Hepatocyte (in vitro differentiated cells): ENCODE results near the gene SIX3. TPM values are rescaled to one million over a fixed set of nuclear protein-coding genes. Genes with fewer than 3 reads are reported as not detected.

ENCODE experiments used
- DNase-seq: peaks from one replicate; pipeline ENCODE4 v3.0.0-alpha.2; 2016; ENCODE audit warnings: low spot score
- H2AFZ ChIP-seq: fragments of 200-600 bp; sonication (generic); 2 replicates; pipeline ENCODE4 v1.6.0; 2016; ENCODE audit warnings: antibody characterized with exemption, mild to moderate bottlenecking
- H3K27ac ChIP-seq: fragments of 200-600 bp; sonication (generic); 2 replicates; pipeline ENCODE4 v1.5.1; 2016; ENCODE audit warnings: mild to moderate bottlenecking
- H3K27me3 ChIP-seq: fragments of 200-600 bp; sonication (generic); 2 replicates; pipeline ENCODE4 v1.6.1; 2016
- H3K36me3 ChIP-seq: fragments of 200-600 bp; sonication (generic); replicated peaks from 2 replicates; pipeline ENCODE4 v1.5.1; 2016; ENCODE audit warnings: low read depth; ENCODE audit not compliant: insufficient read depth
- H3K4me1 ChIP-seq: fragments of 200-600 bp; sonication (generic); 2 replicates; pipeline ENCODE4 v1.5.1; 2016; ENCODE audit warnings: mild to moderate bottlenecking, moderate library complexity; ENCODE audit not compliant: insufficient read depth
- H3K4me2 ChIP-seq: fragments of 200-600 bp; sonication (generic); 2 replicates; pipeline ENCODE4 v1.6.0; 2016
- H3K4me3 ChIP-seq: fragments of 200-600 bp; sonication (generic); 2 replicates; pipeline ENCODE4 v1.5.1; 2016; ENCODE audit warnings: mild to moderate bottlenecking
- H3K79me2 ChIP-seq: fragments of 200-600 bp; sonication (generic); 2 replicates; pipeline ENCODE4 v1.6.0; 2017; ENCODE audit warnings: mild to moderate bottlenecking
- H3K9me2 ChIP-seq: fragments of 200-600 bp; sonication (generic); replicated peaks from 2 replicates; pipeline ENCODE4 v1.6.0; 2017; ENCODE audit warnings: mild to moderate bottlenecking; ENCODE audit not compliant: insufficient read depth
- H3K9me3 ChIP-seq: fragments of 200-600 bp; sonication (generic); 2 replicates; pipeline ENCODE4 v1.5.1; 2016; ENCODE audit warnings: low read depth, mild to moderate bottlenecking
- H4K20me1 ChIP-seq: fragments of 200-600 bp; sonication (generic); 2 replicates; pipeline ENCODE4 v1.6.0; 2016; ENCODE audit warnings: mild to moderate bottlenecking; ENCODE audit not compliant: insufficient read depth, poor library complexity, severe bottlenecking
- EZH2 ChIP-seq: fragments of 200-600 bp; sonication (generic); IDR thresholded peaks from 2 replicates; pipeline ENCODE4 v1.6.1; 2016; ENCODE audit warnings: antibody characterized with exemption, mild to moderate bottlenecking, borderline replicate concordance
- EZH2phosphoT487 ChIP-seq: fragments of 200-600 bp; sonication (generic); IDR thresholded peaks from one replicate; pipeline ENCODE4 v1.6.1; 2018; ENCODE audit warnings: antibody characterized with exemption, mild to moderate bottlenecking, low read depth, moderate library complexity; ENCODE audit not compliant: unreplicated experiment, severe bottlenecking
- WGBS: methylation state at CpG from one replicate; pipeline ENCODE4 v1.1.6; 2016; ENCODE audit warnings: low lambda C conversion rate; ENCODE audit errors: missing lambda C conversion rate; 5-methylcytosine and 5-hydroxymethylcytosine counted together
- polyA plus RNA-seq: library from polyadenylated mRNA; unstranded; fragments of >200 nt; fragmentation: Nextera tagmentation; extraction: Ambion mirVana; gene quantifications from 2 replicates; pipeline ENCODE4 v1.2.1, GENCODE V29; 2016
- total RNA-seq: library from RNA; depleted of rRNA; stranded (reverse); fragments of >200 nt; gene quantifications from 2 replicates; pipeline ENCODE4 v1.2.3, GENCODE V29; 2014
- TF ChIP-seq, protein P1 (sequence below): fragments of 200-600 bp; sonication (generic); IDR thresholded peaks from 2 replicates; pipeline ENCODE4 v1.5.1; 2016; ENCODE audit warnings: antibody characterized with exemption, mild to moderate bottlenecking; ENCODE audit not compliant: poor library complexity

SIX3 gene
- total and polyA plus RNA-seq, 2 experiments from 2014 or later, result not detected

DNA sequence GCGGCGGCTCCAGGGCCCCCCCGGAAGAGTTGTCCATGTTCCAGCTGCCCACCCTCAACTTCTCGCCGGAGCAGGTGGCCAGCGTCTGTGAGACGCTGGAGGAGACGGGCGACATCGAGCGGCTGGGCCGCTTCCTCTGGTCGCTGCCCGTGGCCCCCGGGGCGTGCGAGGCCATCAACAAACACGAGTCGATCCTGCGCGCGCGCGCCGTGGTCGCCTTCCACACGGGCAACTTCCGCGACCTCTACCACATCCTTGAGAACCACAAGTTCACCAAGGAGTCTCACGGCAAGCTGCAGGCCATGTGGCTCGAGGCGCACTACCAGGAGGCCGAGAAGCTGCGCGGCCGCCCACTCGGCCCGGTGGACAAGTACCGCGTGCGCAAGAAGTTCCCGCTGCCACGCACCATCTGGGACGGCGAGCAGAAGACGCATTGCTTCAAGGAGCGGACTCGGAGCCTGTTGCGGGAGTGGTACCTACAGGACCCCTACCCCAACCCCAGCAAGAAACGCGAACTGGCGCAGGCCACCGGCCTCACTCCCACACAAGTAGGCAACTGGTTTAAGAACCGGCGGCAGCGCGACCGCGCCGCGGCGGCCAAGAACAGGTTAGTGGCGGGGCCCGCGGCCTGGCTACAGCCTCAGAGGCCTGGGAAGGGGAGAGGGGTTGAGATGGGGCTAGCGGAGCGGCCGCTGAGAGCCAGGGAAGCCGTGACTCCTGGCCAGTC, 965 bp downstream of the SIX3 start:
- no peak overlapping the region for H3K27ac ChIP-seq
- no peaks in the 10 kb centered on the region for H4K20me1 ChIP-seq
- no peaks in the 10 kb centered on the region for H3K9me3 ChIP-seq
- peaks cover 98% of the 10 kb centered on the region for H3K27me3 ChIP-seq
- H2AFZ ChIP-seq, result peak overlapping the region; percentile 26
- WGBS, result 3% methylated on average over 54 of the region's 69 CpGs
- no peak for DNase-seq
- H3K4me1 ChIP-seq, result peaks cover 15% of the 10 kb centered on the region
- no peak overlapping the region for H3K4me3 ChIP-seq
- TF ChIP-seq EZH2 (peak; percentile 97), EZH2phosphoT487 (peak; percentile 26)
- TF ChIP-seq, protein P1, sequence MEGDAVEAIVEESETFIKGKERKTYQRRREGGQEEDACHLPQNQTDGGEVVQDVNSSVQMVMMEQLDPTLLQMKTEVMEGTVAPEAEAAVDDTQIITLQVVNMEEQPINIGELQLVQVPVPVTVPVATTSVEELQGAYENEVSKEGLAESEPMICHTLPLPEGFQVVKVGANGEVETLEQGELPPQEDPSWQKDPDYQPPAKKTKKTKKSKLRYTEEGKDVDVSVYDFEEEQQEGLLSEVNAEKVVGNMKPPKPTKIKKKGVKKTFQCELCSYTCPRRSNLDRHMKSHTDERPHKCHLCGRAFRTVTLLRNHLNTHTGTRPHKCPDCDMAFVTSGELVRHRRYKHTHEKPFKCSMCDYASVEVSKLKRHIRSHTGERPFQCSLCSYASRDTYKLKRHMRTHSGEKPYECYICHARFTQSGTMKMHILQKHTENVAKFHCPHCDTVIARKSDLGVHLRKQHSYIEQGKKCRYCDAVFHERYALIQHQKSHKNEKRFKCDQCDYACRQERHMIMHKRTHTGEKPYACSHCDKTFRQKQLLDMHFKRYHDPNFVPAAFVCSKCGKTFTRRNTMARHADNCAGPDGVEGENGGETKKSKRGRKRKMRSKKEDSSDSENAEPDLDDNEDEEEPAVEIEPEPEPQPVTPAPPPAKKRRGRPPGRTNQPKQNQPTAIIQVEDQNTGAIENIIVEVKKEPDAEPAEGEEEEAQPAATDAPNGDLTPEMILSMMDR, result no peak
- H3K36me3 ChIP-seq, result no peaks in the 10 kb centered on the region
- H3K9me2 ChIP-seq, result no peaks in the 10 kb centered on the region
- H3K4me2 ChIP-seq, result peak overlapping the region; percentile 77
- H3K79me2 ChIP-seq, result no peaks in the 10 kb centered on the region

DNA sequence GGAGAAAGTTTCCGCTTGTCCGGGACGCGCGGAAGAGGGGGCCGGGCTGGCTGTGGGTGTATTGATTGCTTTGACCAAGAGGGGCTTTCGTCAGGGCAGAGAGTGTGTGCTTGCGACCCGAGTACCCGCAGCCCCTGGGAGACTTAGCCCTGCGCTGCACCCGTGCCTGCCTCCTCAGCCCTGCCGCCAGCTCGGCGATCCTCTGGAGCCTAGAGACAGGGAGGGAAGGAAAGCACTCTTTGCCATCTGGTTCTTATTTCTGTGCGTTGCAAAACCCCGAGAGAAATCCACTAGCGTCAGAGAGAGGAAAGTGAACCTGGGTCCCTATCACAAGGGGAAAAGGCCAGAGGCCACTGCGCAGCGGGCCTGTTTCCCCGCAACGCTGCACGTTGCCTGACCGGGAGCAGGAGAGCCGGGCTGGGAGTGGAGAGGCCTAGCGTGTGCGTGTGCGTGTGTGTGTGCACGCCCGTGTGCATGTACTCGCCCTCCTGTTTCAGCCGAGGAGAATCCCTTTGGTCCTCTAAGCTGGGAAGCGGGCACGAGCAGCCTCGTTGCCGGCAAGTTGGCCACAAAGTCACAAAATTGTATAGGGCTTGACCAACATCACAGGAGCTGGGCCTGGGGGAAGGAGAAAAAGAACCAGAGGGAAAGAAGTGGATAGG, 1.7 kb downstream of the SIX3 start:
- H2AFZ ChIP-seq, result peak overlapping the region; percentile 26
- no peak overlapping the region for H3K4me3 ChIP-seq
- H3K4me1 ChIP-seq, result peaks cover 9% of the 10 kb centered on the region
- H3K9me2 ChIP-seq, result no peaks in the 10 kb centered on the region
- peak overlapping the region; percentile 77 for H3K4me2 ChIP-seq
- no peaks in the 10 kb centered on the region for H4K20me1 ChIP-seq
- H3K9me3 ChIP-seq, result no peaks in the 10 kb centered on the region
- no peak overlapping the region for H3K27ac ChIP-seq
- H3K79me2 ChIP-seq, result no peaks in the 10 kb centered on the region
- peaks cover 98% of the 10 kb centered on the region for H3K27me3 ChIP-seq
- no peaks in the 10 kb centered on the region for H3K36me3 ChIP-seq
- no peak for DNase-seq
- 15% methylated on average over 36 of the region's 36 CpGs for WGBS
- no peak for TF ChIP-seq EZH2phosphoT487
- TF ChIP-seq, protein P1, result no peak
- peak; percentile 22 for TF ChIP-seq EZH2

DNA sequence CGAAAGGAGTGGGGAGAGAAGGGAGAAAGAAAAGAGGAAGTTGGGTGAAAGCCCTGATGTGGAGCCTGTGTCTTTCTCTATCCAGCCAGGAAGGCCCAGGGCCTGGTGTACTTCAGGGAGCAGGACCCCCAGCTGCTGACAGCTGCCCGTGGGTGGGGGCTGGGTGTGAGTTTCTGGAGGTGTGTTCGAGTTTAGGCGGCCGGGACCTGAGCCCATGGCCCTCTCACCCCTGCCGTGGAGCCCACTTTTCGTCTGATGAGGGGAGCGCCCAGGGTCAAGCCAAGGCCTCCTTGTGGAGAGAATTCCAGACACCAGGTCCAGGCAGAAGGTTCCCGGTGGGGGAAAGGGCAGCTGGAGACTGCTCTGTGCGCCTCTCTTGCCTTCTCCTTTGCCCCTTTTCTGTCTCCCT, 2.2 kb downstream of the SIX3 start:
- Histone ChIP-seq H3K27me3 (peaks cover 98% of the 10 kb centered on the region), H3K4me3 (no peak overlapping the region), H4K20me1 (no peaks in the 10 kb centered on the region), H3K27ac (no peak overlapping the region), H3K9me3 (no peaks in the 10 kb centered on the region), H2AFZ (no peak overlapping the region), H3K4me1 (peaks cover 9% of the 10 kb centered on the region), H3K4me2 (no peak overlapping the region), H3K9me2 (no peaks in the 10 kb centered on the region), H3K36me3 (no peaks in the 10 kb centered on the region), H3K79me2 (no peaks in the 10 kb centered on the region)
- 21% methylated on average over 10 of the region's 10 CpGs for WGBS
- DNase-seq, result no peak
- no peak for TF ChIP-seq EZH2phosphoT487
- TF ChIP-seq, protein P1, result no peak
- no peak for TF ChIP-seq EZH2
